Gastroesophageal sphincter (tissue), 3 donors: ENCODE data around the gene AP3M1.

Experiments used
- POLR2A ChIP-seq, 2 donors: fragments of 450-650 bp; IDR thresholded peaks; one replicate each; pipeline ENCODE4 v1.6.1; 2017; ENCODE audit warnings: antibody characterized with exemption in 2 of 2, mild to moderate bottlenecking in 2 of 2, moderate library complexity in 1 of 2
- TF ChIP-seq, protein P1 (sequence below), 4 experiments: fragments of 200-600 bp in 2 of 4; fragments of 450-650 bp in 2 of 4; sonication (generic) in 1 of 4; IDR thresholded peaks; one replicate each; pipeline ENCODE4 v1.5.1; 2017 to 2019; ENCODE audit warnings: antibody characterized with exemption in 4 of 4, mild to moderate bottlenecking in 2 of 4, moderate library complexity in 2 of 4

DNA sequence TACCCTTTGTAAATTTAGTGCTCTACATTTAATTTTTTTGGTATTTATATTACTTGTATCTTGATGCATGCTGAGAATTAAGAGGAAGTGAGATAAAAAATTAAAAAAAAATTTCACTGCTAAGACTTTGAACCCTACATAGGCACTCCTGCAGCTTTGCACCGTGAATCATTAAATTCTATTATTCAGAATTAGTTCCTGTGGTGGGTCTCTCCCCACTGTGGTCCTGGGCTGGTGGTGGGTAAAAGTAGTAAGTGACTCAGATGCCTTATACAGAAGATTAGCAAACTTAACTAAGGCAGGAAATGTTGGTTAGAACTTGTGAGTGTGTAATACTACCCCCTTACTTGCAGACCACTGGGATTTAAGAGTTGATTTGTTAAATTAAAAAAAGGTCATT, 72.6 kb downstream of the AP3M1 start:
- no peak for TF ChIP-seq POLR2A (IDR thresholded peaks at IDR 0.05)
- TF ChIP-seq, protein P1, sequence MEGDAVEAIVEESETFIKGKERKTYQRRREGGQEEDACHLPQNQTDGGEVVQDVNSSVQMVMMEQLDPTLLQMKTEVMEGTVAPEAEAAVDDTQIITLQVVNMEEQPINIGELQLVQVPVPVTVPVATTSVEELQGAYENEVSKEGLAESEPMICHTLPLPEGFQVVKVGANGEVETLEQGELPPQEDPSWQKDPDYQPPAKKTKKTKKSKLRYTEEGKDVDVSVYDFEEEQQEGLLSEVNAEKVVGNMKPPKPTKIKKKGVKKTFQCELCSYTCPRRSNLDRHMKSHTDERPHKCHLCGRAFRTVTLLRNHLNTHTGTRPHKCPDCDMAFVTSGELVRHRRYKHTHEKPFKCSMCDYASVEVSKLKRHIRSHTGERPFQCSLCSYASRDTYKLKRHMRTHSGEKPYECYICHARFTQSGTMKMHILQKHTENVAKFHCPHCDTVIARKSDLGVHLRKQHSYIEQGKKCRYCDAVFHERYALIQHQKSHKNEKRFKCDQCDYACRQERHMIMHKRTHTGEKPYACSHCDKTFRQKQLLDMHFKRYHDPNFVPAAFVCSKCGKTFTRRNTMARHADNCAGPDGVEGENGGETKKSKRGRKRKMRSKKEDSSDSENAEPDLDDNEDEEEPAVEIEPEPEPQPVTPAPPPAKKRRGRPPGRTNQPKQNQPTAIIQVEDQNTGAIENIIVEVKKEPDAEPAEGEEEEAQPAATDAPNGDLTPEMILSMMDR (IDR thresholded peaks at IDR 0.05): no peak
